Neuronal stem cell (in vitro differentiated cells): ENCODE measurements around the gene DPYSL5.

Source experiments
- DNase-seq: peaks from one replicate; pipeline ENCODE4 v3.0.0-alpha.2; 2013; ENCODE audit warnings: low spot score
- H2AFZ ChIP-seq: one replicate; pipeline ENCODE4 v1.6.1; 2013; ENCODE audit warnings: mild to moderate bottlenecking, low read length, inconsistent platforms
- H2AK5ac ChIP-seq: 2 replicates; pipeline ENCODE4 v1.6.1; 2013; ENCODE audit warnings: low read depth, mild to moderate bottlenecking, inconsistent platforms, low read length, moderate library complexity, mixed read lengths
- H2BK120ac ChIP-seq: 2 replicates; pipeline ENCODE4 v1.6.1; 2013; ENCODE audit warnings: low read depth, mild to moderate bottlenecking, inconsistent platforms, low read length, moderate library complexity, mixed read lengths
- H2BK12ac ChIP-seq: one replicate; pipeline ENCODE4 v1.6.1; 2013; ENCODE audit warnings: low read length, inconsistent platforms
- H2BK15ac ChIP-seq: 2 replicates; pipeline ENCODE4 v1.6.1; 2013; ENCODE audit warnings: mild to moderate bottlenecking, low read length, inconsistent platforms, mixed read lengths
- H2BK5ac ChIP-seq: one replicate; pipeline ENCODE4 v1.6.1; 2013; ENCODE audit warnings: inconsistent platforms, mild to moderate bottlenecking, low read length, moderate library complexity
- H3K14ac ChIP-seq: one replicate; pipeline ENCODE4 v1.6.1; 2013; ENCODE audit warnings: low read length, inconsistent platforms
- H3K18ac ChIP-seq: 2 replicates; pipeline ENCODE4 v1.6.1; 2013; ENCODE audit warnings: low read length, inconsistent platforms
- H3K23ac ChIP-seq: 2 replicates; pipeline ENCODE4 v1.6.1; 2013; ENCODE audit warnings: low read depth, mild to moderate bottlenecking, mixed read lengths, low read length, inconsistent platforms; ENCODE audit not compliant: poor library complexity
- H3K27ac ChIP-seq: replicated peaks from 3 replicates; pipeline ENCODE4 v1.5.1; 2013; ENCODE audit warnings: low read length, inconsistent platforms
- H3K27me3 ChIP-seq, 3 experiments: 2 replicates each; pipeline ENCODE4 v1.6.1; 2013; ENCODE audit warnings: low read length in 3 of 3, mild to moderate bottlenecking in 2 of 3, inconsistent platforms in 1 of 3, low read depth in 1 of 3, mixed read lengths in 1 of 3, moderate library complexity in 1 of 3; ENCODE audit not compliant: control insufficient read depth in 3 of 3, insufficient read depth in 3 of 3
- H3K36me3 ChIP-seq, 2 donors: replicated peaks in 1 of 2; 2 replicates each; pipeline ENCODE4 v1.6.1; 2013; ENCODE audit warnings: low read length in 2 of 2; ENCODE audit not compliant: control insufficient read depth in 2 of 2, insufficient read depth in 2 of 2
- H3K4ac ChIP-seq: 2 replicates; pipeline ENCODE4 v1.6.1; 2013; ENCODE audit warnings: inconsistent platforms, mild to moderate bottlenecking, low read length, moderate library complexity
- H3K4me1 ChIP-seq, 2 donors: 1 replicate in 1 of 2; 2 replicates in 1 of 2; pipeline ENCODE4 v1.6.1; 2013; ENCODE audit warnings: low read length in 2 of 2, low read depth in 1 of 2; ENCODE audit not compliant: control insufficient read depth in 2 of 2, insufficient read depth in 1 of 2
- H3K4me2 ChIP-seq: one replicate; pipeline ENCODE4 v1.6.1; 2013; ENCODE audit warnings: mild to moderate bottlenecking, low read length, inconsistent platforms; ENCODE audit not compliant: insufficient read depth, poor library complexity, severe bottlenecking
- H3K4me3 ChIP-seq, 2 donors: 2 replicates each; pipeline ENCODE4 v1.5.1; 2013; ENCODE audit warnings: low read length in 2 of 2, mild to moderate bottlenecking in 2 of 2, inconsistent platforms in 1 of 2, moderate library complexity in 1 of 2
- H3K79me1 ChIP-seq: one replicate; pipeline ENCODE4 v1.6.1; 2013; ENCODE audit warnings: low read depth, mild to moderate bottlenecking, inconsistent platforms, low read length, moderate library complexity
- H3K9ac ChIP-seq: one replicate; pipeline ENCODE4 v1.6.1; 2013; ENCODE audit warnings: mild to moderate bottlenecking, low read depth, low read length, inconsistent platforms; ENCODE audit not compliant: poor library complexity
- H3K9me3 ChIP-seq, 2 donors: replicated peaks in 1 of 2; 2 replicates each; pipeline versions ENCODE3 to v1.6.1; 2013; ENCODE audit warnings: low read length in 2 of 2, mild to moderate bottlenecking in 2 of 2, inconsistent platforms in 1 of 2, low read depth in 1 of 2, mixed read lengths in 1 of 2, moderate library complexity in 1 of 2; ENCODE audit not compliant: control insufficient read depth in 2 of 2, insufficient read depth in 1 of 2
- H4K8ac ChIP-seq: one replicate; pipeline ENCODE4 v1.6.1; 2013; ENCODE audit warnings: low read depth, mild to moderate bottlenecking, inconsistent platforms, low read length, moderate library complexity
- H4K91ac ChIP-seq: one replicate; pipeline ENCODE4 v1.6.1; 2013; ENCODE audit warnings: low read length, low read depth, mild to moderate bottlenecking, inconsistent platforms; ENCODE audit not compliant: poor library complexity
- whole genome bisulfite sequencing, 2 donors: extraction: QIAGEN DNeasy Blood & Tissue Kit; methylation state at CpG; one replicate each; pipeline ENCODE4 v1.1.7; 2013; ENCODE audit warnings: missing lambda C conversion rate in 2 of 2, mixed read lengths in 1 of 2; ENCODE audit not compliant: insufficient read length in 2 of 2, insufficient replicate concordance in 1 of 2; ENCODE audit errors: extremely low coverage in 2 of 2; 5-methylcytosine and 5-hydroxymethylcytosine counted together

DPYSL5 gene

GRCh38 chr2:26889796-26890195 lies 41.9 kb downstream of the DPYSL5 start:
- Histone ChIP-seq H3K27me3 (no peaks in the 10 kb centered on the region), H2BK15ac (no peak overlapping the region), H2BK12ac (no peak overlapping the region), H3K14ac (peak overlapping the region; percentile 58), H3K4me2 (no peak overlapping the region), H2BK5ac (no peak overlapping the region), H2AFZ (no peak overlapping the region), H3K36me3 (peaks cover 7 to 83% of the 10 kb centered on the region in 2 donors), H3K23ac (no peak overlapping the region), H3K9me3 (peaks cover 3 to 5% of the 10 kb centered on the region in 2 donors), H3K79me1 (peaks cover 5% of the 10 kb centered on the region), H2AK5ac (no peak overlapping the region), H3K4me1 (peaks cover 0 to 14% of the 10 kb centered on the region in 2 donors), H3K9ac (no peak overlapping the region), H2BK120ac (no peak overlapping the region), H3K18ac (no peak overlapping the region), H3K4ac (no peak overlapping the region), H3K27ac (no peak overlapping the region), H4K8ac (no peak overlapping the region), H3K4me3 (peak overlapping the region in 1 of 2 donors; percentile 23), H4K91ac (no peak overlapping the region)
- no peak for DNase-seq
- no CpG with 5 or more reads among the region's 4 CpGs for WGBS, 2 donors

- Histone ChIP-seq H3K4ac (no peak overlapping the region), H3K9me3 (peaks cover 5% of the 10 kb centered on the region in 2 donors)
- no peak for DNase-seq
Measured at GRCh38 chr2:26890341-26891000, 42.5 kb downstream of the DPYSL5 start.

GRCh38 chr2:26892133-26892532 lies 44.2 kb downstream of the DPYSL5 start:
- Histone ChIP-seq H3K9me3 (peaks cover 5 to 6% of the 10 kb centered on the region in 2 donors), H2AK5ac (no peak overlapping the region), H3K18ac (no peak overlapping the region), H3K4ac (no peak overlapping the region), H4K8ac (no peak overlapping the region), H2BK5ac (no peak overlapping the region), H3K4me1 (peaks cover 0 to 12% of the 10 kb centered on the region in 2 donors), H3K4me3 (no peak overlapping the region), H3K9ac (no peak overlapping the region), H4K91ac (no peak overlapping the region), H2BK15ac (no peak overlapping the region), H3K27me3 (no peaks in the 10 kb centered on the region), H2BK12ac (no peak overlapping the region), H3K27ac (no peak overlapping the region), H3K36me3 (peaks cover 3 to 85% of the 10 kb centered on the region in 2 donors), H2AFZ (no peak overlapping the region), H3K14ac (no peak overlapping the region), H3K79me1 (peaks cover 5% of the 10 kb centered on the region), H3K4me2 (no peak overlapping the region), H2BK120ac (no peak overlapping the region), H3K23ac (no peak overlapping the region)
- DNase-seq = no peak
- no CpG with 5 or more reads among the region's 3 CpGs for WGBS, 2 donors

More at GRCh38 chr2:26890341-26891000, 42.5 kb downstream of the DPYSL5 start:
- Histone ChIP-seq H3K36me3 (peaks cover 7 to 83% of the 10 kb centered on the region in 2 donors), H3K27me3 (no peaks in the 10 kb centered on the region), H3K23ac (no peak overlapping the region), H3K79me1 (peaks cover 5% of the 10 kb centered on the region), H2BK5ac (no peak overlapping the region), H3K18ac (no peak overlapping the region), H3K14ac (no peak overlapping the region), H3K4me2 (no peak overlapping the region), H3K4me1 (peaks cover 0 to 13% of the 10 kb centered on the region in 2 donors), H4K91ac (no peak overlapping the region), H2BK12ac (no peak overlapping the region), H2AFZ (no peak overlapping the region), H3K27ac (no peak overlapping the region), H2BK120ac (no peak overlapping the region), H2BK15ac (no peak overlapping the region), H3K9ac (no peak overlapping the region), H2AK5ac (no peak overlapping the region), H3K4me3 (no peak overlapping the region), H4K8ac (no peak overlapping the region)
- no CpG with 5 or more reads among the region's 11 CpGs for WGBS, 2 donors

- Histone ChIP-seq H2BK12ac (no peak overlapping the region), H4K91ac (no peak overlapping the region), H3K9me3 (peaks cover 5 to 6% of the 10 kb centered on the region in 2 donors), H2BK15ac (no peak overlapping the region), H3K4me3 (no peak overlapping the region), H3K14ac (no peak overlapping the region), H3K4ac (no peak overlapping the region), H2BK120ac (no peak overlapping the region), H3K23ac (no peak overlapping the region), H3K27ac (no peak overlapping the region), H4K8ac (no peak overlapping the region), H2BK5ac (no peak overlapping the region), H3K4me2 (no peak overlapping the region), H3K9ac (no peak overlapping the region), H2AK5ac (no peak overlapping the region), H2AFZ (no peak overlapping the region), H3K18ac (no peak overlapping the region), H3K27me3 (no peaks in the 10 kb centered on the region), H3K79me1 (peaks cover 5% of the 10 kb centered on the region), H3K4me1 (peaks cover 0 to 12% of the 10 kb centered on the region in 2 donors), H3K36me3 (peaks cover 6 to 85% of the 10 kb centered on the region in 2 donors)
- no peak for DNase-seq
- WGBS, 2 donors = no CpG with 5 or more reads among the region's 3 CpGs
Measured at GRCh38 chr2:26892922-26893524, 45.1 kb downstream of the DPYSL5 start.
